ENCODE data around the gene RGMB.

RGMB gene

GRCh38 chr5:98773464-98774191 is at the start of gene RGMB:
TSS of gene RGMB (plus strand) at chr5:98773663. CDS start at chr5:98774071, 408 bp downstream.
- peak; percentile 37; the same call in 1 of the 2 replicates for TF ChIP-seq CTCF (IDR thresholded peaks at IDR 0.05)

GRCh38 chr5:98726258-98726657 is 47.2 kb upstream of the RGMB start:
- no peak for TF ChIP-seq CTCF (IDR thresholded peaks at IDR 0.05)

- no peak for TF ChIP-seq CTCF (IDR thresholded peaks at IDR 0.05)
Observed at GRCh38 chr5:98727686-98728085, 45.8 kb upstream of the RGMB start.

- no peak for TF ChIP-seq CTCF (IDR thresholded peaks at IDR 0.05)
Observed at GRCh38 chr5:98734646-98735045, 38.8 kb upstream of the RGMB start.

GRCh38 chr5:98735806-98736507 is 37.5 kb upstream of the RGMB start:
- TF ChIP-seq CTCF (IDR thresholded peaks at IDR 0.05): no peak

GRCh38 chr5:98736753-98737152 is 36.7 kb upstream of the RGMB start:
- no peak for TF ChIP-seq CTCF (IDR thresholded peaks at IDR 0.05)

GRCh38 chr5:98741926-98742325 is 31.5 kb upstream of the RGMB start:
- TF ChIP-seq CTCF (IDR thresholded peaks at IDR 0.05): no peak
